Measurements from ENCODE around the gene TMEM95.
A peak's percentile ranks its signal among the peaks of the same experiment; 100 is the strongest.
"Not testable (repeated sequence)": the region's sequence is repeated elsewhere in the genome, so short reads cannot be mapped to it uniquely, and the experiment has no call there.

The TMEM95 gene

GRCh38 chr17:7334938-7335538, 19.9 kb upstream of the TMEM95 start:
- DNase-seq (ENCODE audit: insufficient read length) (no peak), FAIRE-seq (no peak)
- TF ChIP-seq POLR2A (IDR thresholded peaks at IDR 0.05; ENCODE audit: low read depth, low read length) = no peak
- no peak for TF ChIP-seq POLR2AphosphoS5 (IDR thresholded peaks at IDR 0.05; ENCODE audit: low read depth, low read length)
- no peak for TF ChIP-seq TAF1 (IDR thresholded peaks at IDR 0.05; ENCODE audit: borderline replicate concordance, low read depth, low read length)

DNA sequence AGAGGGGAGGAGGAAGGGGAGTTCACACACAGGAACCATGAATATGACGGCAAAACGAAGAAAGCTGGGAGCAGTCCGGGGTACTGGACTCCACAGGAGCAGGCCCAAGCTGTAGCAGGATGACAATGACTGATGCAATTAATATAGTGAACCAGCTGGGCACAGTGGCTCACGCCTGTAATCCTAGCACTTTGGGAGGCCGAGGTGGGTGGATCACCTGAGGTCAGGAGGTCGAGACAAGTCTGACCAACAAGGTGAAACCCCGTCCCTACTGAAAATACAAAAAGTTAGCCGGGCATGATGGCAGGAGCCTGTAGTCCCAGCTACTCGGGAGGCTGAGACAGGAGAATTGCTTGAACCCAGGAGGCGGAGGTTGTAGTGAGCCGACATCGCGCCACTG, 19.2 kb upstream of the TMEM95 start:
- DNase-seq (ENCODE audit: insufficient read length) = not testable (repeated sequence)
- FAIRE-seq = peak; percentile 88

DNA sequence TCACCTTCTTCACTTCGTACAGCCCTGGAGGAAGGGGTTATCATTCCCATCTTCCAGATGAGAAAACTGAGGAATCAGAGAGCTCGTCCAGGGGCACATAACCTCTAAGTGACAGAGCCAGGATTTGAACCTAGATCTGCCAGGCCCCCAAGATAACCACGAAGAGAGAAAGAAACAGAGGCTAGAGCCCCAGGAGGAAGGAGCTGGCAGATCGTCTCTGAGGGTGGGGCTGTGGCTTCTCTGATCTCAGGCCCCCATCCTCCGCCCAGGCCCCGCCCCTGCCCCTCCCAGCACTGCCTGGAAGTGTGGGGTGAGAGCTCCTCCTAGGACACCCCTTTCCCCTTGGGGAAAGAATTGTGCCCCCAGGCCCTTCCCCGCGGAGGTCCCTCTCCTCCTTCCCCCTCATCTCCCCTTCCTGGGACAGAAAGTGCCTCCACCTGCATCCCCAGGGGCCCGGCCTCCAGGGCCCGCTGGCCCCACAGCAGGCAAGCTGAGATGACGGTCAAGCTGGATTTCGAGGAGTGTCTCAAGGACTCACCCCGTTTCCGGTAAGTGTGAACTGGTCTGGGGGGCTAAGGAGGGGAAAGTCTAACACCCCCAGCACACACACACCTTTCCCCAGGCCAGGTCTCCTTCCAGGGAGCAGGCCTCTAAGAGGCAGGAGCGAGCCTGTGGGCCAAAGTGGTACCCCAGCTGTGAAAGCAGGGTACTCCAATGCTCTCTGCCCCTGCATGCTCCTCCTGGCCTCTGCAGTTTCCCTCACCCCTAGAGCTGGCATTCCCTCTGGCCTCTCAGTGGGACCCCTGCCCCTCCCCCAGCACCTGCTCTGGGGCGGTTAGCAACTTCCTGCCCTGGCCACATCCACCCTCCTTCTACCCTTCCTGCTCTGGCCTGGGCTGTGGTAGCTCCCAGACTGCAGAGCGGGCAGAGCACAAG, 18.4 kb upstream of the TMEM95 start, which contains the start of gene ACAP1:
Gene ACAP1 (plus strand): TSS at position 290 of the 936 bp plus-strand sequence. CDS start 206 bp downstream, at position 496.
- DNase-seq (ENCODE audit: insufficient read length) (peak; percentile 79), FAIRE-seq (peak; percentile 96)
- TF ChIP-seq POLR2A (IDR thresholded peaks at IDR 0.05; ENCODE audit: low read depth, low read length) (peak; percentile 65), POLR2AphosphoS5 (IDR thresholded peaks at IDR 0.05; ENCODE audit: low read depth, low read length) (peak; percentile 62), TAF1 (IDR thresholded peaks at IDR 0.05; ENCODE audit: borderline replicate concordance, low read depth, low read length) (peak; percentile 46; the same call in 1 of the 2 replicates)

- not testable (repeated sequence) for FAIRE-seq; DNase-seq (ENCODE audit: insufficient read length)
These were observed 17.4 kb upstream of the TMEM95 start for GRCh38 chr17:7337600-7337999.

- TF ChIP-seq POLR2AphosphoS5 (IDR thresholded peaks at IDR 0.05; ENCODE audit: low read depth, low read length) (no peak), TAF1 (IDR thresholded peaks at IDR 0.05; ENCODE audit: borderline replicate concordance, low read depth, low read length) (no peak), POLR2A (IDR thresholded peaks at IDR 0.05; ENCODE audit: low read depth, low read length) (no peak)
- DNase-seq (ENCODE audit: insufficient read length) (no peak), FAIRE-seq (no peak)
These were observed 14.8 kb upstream of the TMEM95 start for GRCh38 chr17:7340179-7340578.

- no peak for FAIRE-seq
- TF ChIP-seq POLR2A (IDR thresholded peaks at IDR 0.05; ENCODE audit: low read depth, low read length) (no peak), TAF1 (IDR thresholded peaks at IDR 0.05; ENCODE audit: borderline replicate concordance, low read depth, low read length) (no peak), POLR2AphosphoS5 (IDR thresholded peaks at IDR 0.05; ENCODE audit: low read depth, low read length) (no peak)
- no peak for DNase-seq (ENCODE audit: insufficient read length)
These were observed 13.1 kb upstream of the TMEM95 start for GRCh38 chr17:7341842-7342241.

DNA sequence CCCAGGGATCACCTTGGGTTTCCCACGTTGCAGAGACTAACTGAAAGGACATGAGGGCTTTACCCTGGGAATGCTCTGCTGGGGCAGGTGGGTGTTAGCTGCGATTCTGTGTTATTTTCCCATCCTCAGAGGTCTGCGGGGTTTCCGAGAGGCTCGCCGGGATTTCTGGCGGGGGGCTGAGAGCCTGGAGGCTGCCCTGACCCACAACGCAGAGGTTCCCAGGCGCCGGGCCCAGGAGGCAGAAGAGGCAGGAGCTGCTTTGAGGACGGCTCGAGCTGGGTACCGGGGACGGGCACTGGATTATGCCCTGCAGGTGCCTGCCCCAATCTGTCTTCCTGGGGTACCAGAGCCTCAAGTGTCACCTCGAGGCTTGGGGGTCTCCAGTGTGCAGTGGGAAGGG, 11.7 kb upstream of the TMEM95 start:
- DNase-seq (ENCODE audit: insufficient read length) (no peak), FAIRE-seq (no peak)
- TF ChIP-seq POLR2A (IDR thresholded peaks at IDR 0.05; ENCODE audit: low read depth, low read length) = no peak
- TF ChIP-seq TAF1 (IDR thresholded peaks at IDR 0.05; ENCODE audit: borderline replicate concordance, low read depth, low read length) = no peak
- no peak for TF ChIP-seq POLR2AphosphoS5 (IDR thresholded peaks at IDR 0.05; ENCODE audit: low read depth, low read length)

GRCh38 chr17:7346761-7347614, 8.0 kb upstream of the TMEM95 start:
- FAIRE-seq (no peak), DNase-seq (ENCODE audit: insufficient read length) (no peak)
- no peak for TF ChIP-seq TAF1 (IDR thresholded peaks at IDR 0.05; ENCODE audit: borderline replicate concordance, low read depth, low read length)
- TF ChIP-seq POLR2A (IDR thresholded peaks at IDR 0.05; ENCODE audit: low read depth, low read length) = no peak
- no peak for TF ChIP-seq POLR2AphosphoS5 (IDR thresholded peaks at IDR 0.05; ENCODE audit: low read depth, low read length)

DNA sequence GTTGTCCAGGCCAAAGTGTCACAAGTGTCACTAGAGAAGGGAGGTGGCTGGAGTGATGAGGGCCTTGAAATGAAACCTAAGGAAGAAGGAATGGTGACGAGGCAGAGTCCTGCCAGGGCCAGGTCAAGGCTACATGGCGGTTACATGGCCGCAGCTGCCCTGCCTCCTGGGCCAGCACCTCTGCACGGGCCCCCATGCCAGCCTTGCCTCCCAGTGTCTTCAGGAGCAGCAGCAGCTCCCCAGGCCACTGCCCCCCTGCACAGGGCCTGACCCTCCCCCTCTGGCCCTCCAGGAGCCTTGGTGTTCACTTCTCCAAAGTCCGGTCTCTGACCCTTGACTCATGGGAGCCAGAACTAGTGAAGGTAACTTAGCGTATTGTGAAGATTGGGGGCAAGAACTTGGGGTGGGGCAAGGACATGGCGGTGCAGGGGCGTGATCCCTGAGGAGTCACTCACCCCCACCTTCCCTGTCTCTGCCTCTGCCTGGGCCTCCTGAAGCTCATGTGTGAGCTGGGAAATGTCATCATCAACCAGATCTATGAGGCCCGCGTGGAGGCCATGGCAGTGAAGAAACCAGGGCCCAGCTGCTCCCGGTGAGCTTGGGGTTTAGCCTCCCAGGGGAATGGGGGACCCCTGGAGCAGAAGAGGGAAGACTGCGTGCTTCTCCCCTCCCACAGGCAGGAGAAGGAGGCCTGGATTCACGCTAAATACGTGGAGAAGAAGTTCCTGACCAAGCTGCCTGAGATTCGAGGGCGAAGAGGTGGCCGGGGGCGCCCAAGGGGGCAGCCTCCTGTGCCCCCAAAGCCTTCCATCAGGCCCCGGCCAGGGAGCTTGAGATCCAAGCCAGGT, 7.1 kb upstream of the TMEM95 start:
- TF ChIP-seq POLR2AphosphoS5 (IDR thresholded peaks at IDR 0.05; ENCODE audit: low read depth, low read length) (no peak), POLR2A (IDR thresholded peaks at IDR 0.05; ENCODE audit: low read depth, low read length) (0 out of 2 replicates have a peak, but pooled peaks have one; percentile 5)
- DNase-seq (ENCODE audit: insufficient read length) = no peak
- no peak for FAIRE-seq

DNA sequence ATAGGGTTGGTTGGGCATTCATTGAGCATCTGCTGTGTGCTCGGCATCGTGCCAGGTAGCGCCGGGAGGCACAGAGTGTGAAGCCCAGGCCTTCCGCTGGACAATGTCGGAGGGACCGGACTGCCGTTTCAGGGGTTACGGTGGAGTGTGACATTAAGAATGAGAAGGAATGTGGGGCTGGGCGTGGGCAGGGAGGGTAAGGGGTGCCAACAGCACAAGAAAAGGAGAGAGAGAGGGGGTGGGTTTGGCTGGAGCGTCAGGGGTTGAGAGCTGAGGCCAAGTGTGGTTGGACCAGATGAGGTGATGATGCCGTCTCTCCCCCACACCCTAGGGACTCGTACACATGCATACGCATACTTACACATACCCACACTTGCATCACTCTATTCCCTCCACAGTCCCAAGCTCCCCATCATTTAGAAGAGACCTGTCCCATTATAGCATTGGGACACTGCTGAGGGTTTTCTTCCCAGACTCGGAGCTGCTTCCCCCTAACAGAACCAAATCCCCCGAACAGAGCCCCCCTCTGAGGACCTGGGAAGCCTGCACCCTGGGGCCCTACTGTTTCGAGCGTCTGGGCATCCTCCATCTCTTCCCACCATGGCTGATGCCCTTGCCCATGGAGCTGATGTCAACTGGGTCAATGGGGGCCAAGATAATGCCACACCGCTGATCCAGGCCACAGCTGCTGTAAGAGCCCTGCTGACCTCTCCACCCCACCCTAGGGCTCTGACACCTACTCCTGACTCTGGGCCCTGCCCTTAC, 6.3 kb upstream of the TMEM95 start:
- DNase-seq (ENCODE audit: insufficient read length) (no peak), FAIRE-seq (no peak)
- TF ChIP-seq TAF1 (IDR thresholded peaks at IDR 0.05; ENCODE audit: borderline replicate concordance, low read depth, low read length) (no peak), POLR2A (IDR thresholded peaks at IDR 0.05; ENCODE audit: low read depth, low read length) (peak; percentile 29; the same call in 1 of the 2 replicates)

Measured in GM12892 (cell line).